Liver (tissue), 9 donors: ENCODE results near the gene PCP2. TPM values are rescaled to one million over a fixed set of nuclear protein-coding genes. Genes with fewer than 3 reads are reported as not detected.

ENCODE experiments used
- DNase-seq: peaks from one replicate; pipeline ENCODE4 v3.0.0-alpha.2; 2017; ENCODE audit warnings: low spot score
- H3K27ac ChIP-seq, 2 donors: one replicate each; pipeline ENCODE4 v1.7.0; 2013; ENCODE audit warnings: inconsistent platforms in 2 of 2, low read length in 2 of 2, control low read depth in 1 of 2, low read depth in 1 of 2, mild to moderate bottlenecking in 1 of 2
- H3K27me3 ChIP-seq, 4 donors: one replicate each; pipeline versions ENCODE4 v1.6.1 to v1.7.0; 2013; ENCODE audit warnings: low read length in 3 of 4, inconsistent platforms in 1 of 4, mild to moderate bottlenecking in 1 of 4, moderate library complexity in 1 of 4; ENCODE audit not compliant: control insufficient read depth in 4 of 4, insufficient read depth in 4 of 4
- H3K36me3 ChIP-seq, 4 donors: one replicate each; pipeline versions ENCODE4 v1.6.1 to v1.7.0; 2013; ENCODE audit warnings: low read length in 3 of 4, mild to moderate bottlenecking in 3 of 4, low read depth in 1 of 4, moderate library complexity in 1 of 4; ENCODE audit not compliant: control insufficient read depth in 4 of 4, insufficient read depth in 3 of 4
- H3K4me1 ChIP-seq, 4 donors: one replicate each; pipeline versions ENCODE4 v1.6.1 to v1.7.0; 2013; ENCODE audit warnings: low read length in 3 of 4, mild to moderate bottlenecking in 3 of 4, moderate library complexity in 1 of 4; ENCODE audit not compliant: control insufficient read depth in 4 of 4, insufficient read depth in 4 of 4
- H3K4me3 ChIP-seq, 3 donors: one replicate each; pipeline versions ENCODE4 v1.6.1 to v1.7.0; 2013; ENCODE audit warnings: low read length in 3 of 3, control low read depth in 1 of 3, low read depth in 1 of 3, mild to moderate bottlenecking in 1 of 3
- H3K9ac ChIP-seq, 2 donors: one replicate each; pipeline ENCODE4 v1.7.0; 2013; ENCODE audit warnings: low read length in 2 of 2, mild to moderate bottlenecking in 2 of 2, moderate library complexity in 2 of 2, control low read depth in 1 of 2, low read depth in 1 of 2
- H3K9me3 ChIP-seq, 4 donors: one replicate each; pipeline versions ENCODE4 v1.6.1 to v1.7.0; 2013; ENCODE audit warnings: low read length in 3 of 4; ENCODE audit not compliant: control insufficient read depth in 4 of 4
- ATF3 ChIP-seq: IDR thresholded peaks from 2 replicates; pipeline ENCODE4 v1.6.1; 2016; ENCODE audit warnings: antibody characterized with exemption
- CTCF ChIP-seq: fragments of 150-350 bp; IDR thresholded peaks from 2 replicates; pipeline ENCODE4 v1.5.1; 2017; ENCODE audit warnings: improper control_type of control experiment, low read depth, low read length; ENCODE audit not compliant: missing input control
- EGR1 ChIP-seq, 2 donors: IDR thresholded peaks; 2 replicates each; pipeline ENCODE4 v1.6.1; 2016 to 2018; ENCODE audit warnings: antibody characterized with exemption in 2 of 2, low read depth in 2 of 2
- FOXA1 ChIP-seq: IDR thresholded peaks from 2 replicates; pipeline ENCODE4 v1.6.1; 2016; ENCODE audit warnings: antibody characterized with exemption
- FOXA2 ChIP-seq: IDR thresholded peaks from 2 replicates; pipeline ENCODE4 v1.6.1; 2016; ENCODE audit warnings: antibody characterized with exemption
- HNF4A ChIP-seq, 2 donors: conservative IDR thresholded peaks; 2 replicates each; pipeline ENCODE4 v1.6.1; 2016; ENCODE audit warnings: antibody characterized with exemption in 2 of 2, mild to moderate bottlenecking in 2 of 2
- HNF4G ChIP-seq: IDR thresholded peaks from 2 replicates; pipeline ENCODE4 v1.6.1; 2016; ENCODE audit warnings: antibody characterized with exemption
- JUND ChIP-seq, 2 donors: IDR thresholded peaks; 2 replicates each; pipeline ENCODE4 v1.6.1; 2016; ENCODE audit warnings: antibody characterized with exemption in 2 of 2
- MAX ChIP-seq: IDR thresholded peaks from 2 replicates; pipeline ENCODE4 v1.6.1; 2016; ENCODE audit warnings: antibody characterized with exemption
- NR2F2 ChIP-seq: IDR thresholded peaks from 2 replicates; pipeline ENCODE4 v1.6.1; 2016; ENCODE audit warnings: antibody characterized with exemption
- RAD21 ChIP-seq, 2 donors: IDR thresholded peaks; 2 replicates each; pipeline ENCODE4 v1.6.1; 2016; ENCODE audit warnings: antibody characterized with exemption in 2 of 2, mild to moderate bottlenecking in 2 of 2
- REST ChIP-seq: IDR thresholded peaks from 2 replicates; pipeline ENCODE4 v1.6.1; 2016; ENCODE audit warnings: antibody characterized with exemption, mild to moderate bottlenecking
- RXRA ChIP-seq, 2 donors: IDR thresholded peaks; 2 replicates each; pipeline ENCODE4 v1.6.1; 2017 to 2018; ENCODE audit warnings: antibody characterized with exemption in 2 of 2, mild to moderate bottlenecking in 1 of 2
- SP1 ChIP-seq: IDR thresholded peaks from 2 replicates; pipeline ENCODE4 v1.6.1; 2018; ENCODE audit warnings: antibody characterized with exemption, mild to moderate bottlenecking
- TAF1 ChIP-seq: conservative IDR thresholded peaks from 2 replicates; pipeline ENCODE4 v1.6.1; 2016; ENCODE audit warnings: antibody characterized with exemption, mild to moderate bottlenecking
- YY1 ChIP-seq: IDR thresholded peaks from 2 replicates; pipeline ENCODE4 v1.6.1; 2016; ENCODE audit warnings: antibody characterized with exemption, mild to moderate bottlenecking
- ZBTB33 ChIP-seq: IDR thresholded peaks from 2 replicates; pipeline ENCODE4 v1.6.1; 2016; ENCODE audit warnings: antibody characterized with exemption
- WGBS: extraction: QIAGEN DNeasy Blood & Tissue Kit; methylation state at CpG from one replicate; pipeline ENCODE4 v1.1.7; 2013; 5-methylcytosine and 5-hydroxymethylcytosine counted together
- polyA plus RNA-seq, 2 donors: library from polyadenylated mRNA; stranded (reverse) in 1 of 2; unstranded in 1 of 2; fragments of 200-250 nt in 1 of 2; fragments of >200 nt in 1 of 2; fragmentation: Nextera tagmentation in 1 of 2; extraction: Ambion mirVana in 1 of 2; gene quantifications; one replicate each; pipeline versions ENCODE4 v1.2.1 to v1.2.3, GENCODE V29; 2013 to 2015
- total RNA-seq, 2 donors: library from RNA; depleted of rRNA; stranded (reverse); fragments of >200 nt; gene quantifications; one replicate each; pipeline ENCODE4 v1.2.3, GENCODE V29; 2014
- donor health status: healthy.
- donor health status: healthy.
- donor health status: healthy.
- donor health status: healthy.
- donor health status: healthy.

Gene PCP2
- total and polyA plus RNA-seq, 4 donors: 0.08 to 0.25 TPM; not detected in 2

GRCh38 chr19:7661744-7662538 lies 28.4 kb upstream of the PCP2 start:
- H3K27ac ChIP-seq: no peak overlapping the region
- H3K36me3 ChIP-seq: no peaks in the 10 kb centered on the region
- no peaks in the 10 kb centered on the region for H3K27me3 ChIP-seq
- no peak for DNase-seq
- peaks cover 0 to 3% (median 0%) of the 10 kb centered on the region in 4 donors for H3K4me1 ChIP-seq
- no peaks in the 10 kb centered on the region for H3K9me3 ChIP-seq
- 77% methylated on average over 8 of the region's 8 CpGs for WGBS
- H3K9ac ChIP-seq: no peak overlapping the region
- no peak overlapping the region for H3K4me3 ChIP-seq
- TF ChIP-seq SP1 (no peak), RXRA (IDR thresholded peaks at IDR 0.05) (no peak), HNF4G (no peak), TAF1 (no peak), REST (no peak), RAD21 (IDR thresholded peaks at IDR 0.05) (no peak), ATF3 (no peak), CTCF (no peak), EGR1 (IDR thresholded peaks at IDR 0.05; ENCODE audit: low read depth in 2 of 2) (no peak), HNF4A (conservative IDR thresholded peaks at IDR 0.05) (no peak), YY1 (no peak), NR2F2 (no peak), FOXA2 (no peak), ZBTB33 (no peak), JUND (IDR thresholded peaks at IDR 0.05) (no peak), FOXA1 (no peak), MAX (no peak)
